Neural cell (in vitro differentiated cells): ENCODE results near the gene PDLIM1. TPM values are rescaled to one million over a fixed set of nuclear protein-coding genes. Genes with fewer than 3 reads are reported as not detected.

Experiments used
- H2AFZ ChIP-seq: fragments of 200-600, 300-800 bp; sonication (generic), shearing (Covaris generic); 2 replicates; pipeline ENCODE4 v1.6.0; 2014; ENCODE audit warnings: low read depth, mild to moderate bottlenecking, antibody characterized with exemption, low read length, moderate library complexity
- H3F3A ChIP-seq: fragments of 200-600 bp; shearing (Covaris generic); 2 replicates; pipeline ENCODE4 v1.6.1; 2016; ENCODE audit warnings: mild to moderate bottlenecking, moderate library complexity, mixed read lengths, antibody characterized with exemption, low read length; ENCODE audit not compliant: insufficient read depth, poor library complexity, severe bottlenecking
- H3K27ac ChIP-seq: fragments of 200-600, 300-800 bp; sonication (generic), shearing (Covaris generic); 2 replicates; pipeline ENCODE4 v1.5.1; 2014; ENCODE audit warnings: mild to moderate bottlenecking, low read length, moderate library complexity
- H3K27me3 ChIP-seq: fragments of 300-800, 200-600 bp; sonication (generic), shearing (Covaris generic); 2 replicates; pipeline ENCODE4 v1.6.0; 2014; ENCODE audit warnings: mild to moderate bottlenecking, low read depth, low read length, moderate library complexity; ENCODE audit not compliant: insufficient read depth
- H3K36me3 ChIP-seq: fragments of 300-800, 200-600 bp; sonication (generic), shearing (Covaris generic); 2 replicates; pipeline ENCODE4 v1.5.1; 2014; ENCODE audit warnings: mild to moderate bottlenecking, antibody characterized with exemption, low read length, moderate library complexity; ENCODE audit not compliant: insufficient read depth
- H3K4me2 ChIP-seq: fragments of 300-800, 200-600 bp; sonication (generic), shearing (Covaris generic); 2 replicates; pipeline ENCODE4 v1.6.0; 2014; ENCODE audit warnings: mild to moderate bottlenecking, low read length
- H3K4me3 ChIP-seq: fragments of 300-800, 200-600 bp; sonication (generic), shearing (Covaris generic); 2 replicates; pipeline ENCODE4 v1.5.1; 2014; ENCODE audit warnings: mild to moderate bottlenecking, low read length, moderate library complexity
- H3K79me2 ChIP-seq: fragments of 200-600 bp; shearing (Covaris generic); replicated peaks from 2 replicates; pipeline ENCODE4 v1.6.0; 2014; ENCODE audit warnings: mild to moderate bottlenecking, low read length, moderate library complexity; ENCODE audit not compliant: insufficient read depth
- H3K9ac ChIP-seq: fragments of 300-800, 200-600 bp; sonication (generic), shearing (Covaris generic); 2 replicates; pipeline ENCODE4 v1.6.1; 2016; ENCODE audit warnings: mild to moderate bottlenecking, low read length, mixed read lengths
- H3K9me2 ChIP-seq: fragments of 200-600 bp; shearing (Covaris generic); 2 replicates; pipeline ENCODE4 v1.6.1; 2016; ENCODE audit warnings: mild to moderate bottlenecking, low read length, mixed read lengths; ENCODE audit not compliant: insufficient read depth
- H3K9me3 ChIP-seq: fragments of 200-600, 300-800 bp; sonication (generic), shearing (Covaris generic); 2 replicates; pipeline ENCODE4 v1.6.1; 2016; ENCODE audit warnings: mild to moderate bottlenecking, mixed run types, low read length, moderate library complexity, mixed read lengths
- H4K20me1 ChIP-seq: fragments of 200-600 bp; shearing (Covaris generic); 2 replicates; pipeline ENCODE4 v1.6.1; 2016; ENCODE audit warnings: mild to moderate bottlenecking, mixed run types; ENCODE audit not compliant: insufficient read depth
- EP300 ChIP-seq: fragments of 450-650 bp; conservative IDR thresholded peaks from 2 replicates; pipeline ENCODE4 v1.6.1; 2014; ENCODE audit warnings: antibody characterized with exemption, mild to moderate bottlenecking, moderate library complexity; ENCODE audit not compliant: poor library complexity, severe bottlenecking
- EZH2 ChIP-seq: fragments of 200-600, 300-800 bp; shearing (Covaris generic), sonication (generic); IDR thresholded peaks from 2 replicates; pipeline ENCODE4 v1.6.1; 2014; ENCODE audit warnings: antibody characterized with exemption, low read length, borderline replicate concordance, mild to moderate bottlenecking; ENCODE audit not compliant: insufficient read depth, poor library complexity, severe bottlenecking
- MXI1 ChIP-seq: fragments of 450-650 bp; conservative IDR thresholded peaks from 2 replicates; pipeline ENCODE4 v1.6.1; 2014; ENCODE audit warnings: antibody characterized with exemption, mild to moderate bottlenecking; ENCODE audit not compliant: poor library complexity, severe bottlenecking
- POLR2AphosphoS5 ChIP-seq: IDR thresholded peaks from 2 replicates; pipeline ENCODE4 v1.6.1; 2012
- RAD21 ChIP-seq: fragments of 450-650 bp; conservative IDR thresholded peaks from 2 replicates; pipeline ENCODE4 v1.6.1; 2014; ENCODE audit warnings: antibody characterized with exemption, mild to moderate bottlenecking, moderate library complexity
- SMC3 ChIP-seq: fragments of 450-650 bp; conservative IDR thresholded peaks from 2 replicates; pipeline ENCODE4 v1.6.1; 2014; ENCODE audit warnings: antibody characterized with exemption, mild to moderate bottlenecking, moderate library complexity; ENCODE audit not compliant: poor library complexity
- TAF1 ChIP-seq: IDR thresholded peaks from 2 replicates; pipeline ENCODE4 v1.6.1; 2012; ENCODE audit warnings: low read depth
- polyA plus RNA-seq: library from polyadenylated mRNA; depleted of rRNA; stranded (reverse); fragments of >200 nt; gene quantifications from 2 replicates; pipeline ENCODE4 v1.2.3, GENCODE V29; 2014
- TF ChIP-seq, protein P1 (sequence below): IDR thresholded peaks from 2 replicates; pipeline ENCODE4 v1.6.1; 2012; ENCODE audit warnings: borderline replicate concordance
- TF ChIP-seq, protein P2 (sequence below): fragments of 450-650 bp; IDR thresholded peaks from 2 replicates; pipeline ENCODE4 v1.5.1; 2014; ENCODE audit warnings: antibody characterized with exemption, mild to moderate bottlenecking, moderate library complexity; ENCODE audit not compliant: poor library complexity, severe bottlenecking

Gene PDLIM1
- polyA plus RNA-seq, 1 donor from 2014 or later, result 1.0 TPM

DNA sequence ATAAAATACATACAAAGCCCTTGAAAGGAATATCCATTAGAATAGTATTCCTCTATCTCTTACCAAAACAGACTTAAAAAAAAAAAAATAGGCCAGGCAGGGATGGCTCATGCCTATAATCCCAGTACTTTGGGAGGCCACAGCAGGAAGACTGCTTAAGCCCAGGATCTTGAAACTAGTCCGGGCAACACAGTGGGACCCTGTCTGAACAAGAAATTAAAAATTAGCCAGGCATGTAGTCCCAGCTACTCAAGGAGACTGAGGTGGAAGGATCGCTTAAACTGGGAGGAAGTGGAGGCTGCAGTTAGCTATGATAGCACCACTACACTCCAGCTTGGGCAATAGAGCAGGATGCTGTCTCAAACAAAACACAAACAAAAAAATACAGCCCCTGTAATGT is 9.6 kb downstream of the PDLIM1 start:
- no peak overlapping the region for H3K9ac ChIP-seq

DNA sequence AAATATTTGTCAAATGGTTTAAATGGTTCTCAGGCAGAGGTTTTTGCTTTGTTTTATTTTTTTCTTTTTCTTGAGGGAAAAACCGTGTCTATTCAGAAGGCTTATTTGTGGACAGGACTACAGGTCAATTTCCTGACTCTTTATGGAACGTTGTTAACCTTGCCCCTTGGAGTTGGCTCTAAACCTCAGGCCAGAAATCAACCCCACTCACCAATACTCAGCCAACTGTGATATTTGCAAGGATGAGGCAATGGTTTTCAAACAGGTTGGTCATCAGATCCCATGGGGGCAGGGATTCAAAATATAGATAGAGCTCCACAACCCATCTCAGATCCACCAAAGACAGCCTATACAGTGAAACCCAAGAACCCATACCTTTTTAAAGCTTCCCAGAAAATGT is 10.2 kb downstream of the PDLIM1 start:
- Histone ChIP-seq H3K27me3 (no peaks in the 10 kb centered on the region), H3K36me3 (no peaks in the 10 kb centered on the region), H3K4me3 (no peak overlapping the region), H3F3A (no peaks in the 10 kb centered on the region), H3K4me2 (no peak overlapping the region), H4K20me1 (no peaks in the 10 kb centered on the region), H3K27ac (no peak overlapping the region), H3K79me2 (no peaks in the 10 kb centered on the region), H3K9ac (no peak overlapping the region), H3K9me2 (no peaks in the 10 kb centered on the region), H2AFZ (no peak overlapping the region), H3K9me3 (no peaks in the 10 kb centered on the region)
- TF ChIP-seq POLR2AphosphoS5, result no peak
- no peak for TF ChIP-seq EZH2
- no peak for TF ChIP-seq RAD21
- TF ChIP-seq, protein P1, sequence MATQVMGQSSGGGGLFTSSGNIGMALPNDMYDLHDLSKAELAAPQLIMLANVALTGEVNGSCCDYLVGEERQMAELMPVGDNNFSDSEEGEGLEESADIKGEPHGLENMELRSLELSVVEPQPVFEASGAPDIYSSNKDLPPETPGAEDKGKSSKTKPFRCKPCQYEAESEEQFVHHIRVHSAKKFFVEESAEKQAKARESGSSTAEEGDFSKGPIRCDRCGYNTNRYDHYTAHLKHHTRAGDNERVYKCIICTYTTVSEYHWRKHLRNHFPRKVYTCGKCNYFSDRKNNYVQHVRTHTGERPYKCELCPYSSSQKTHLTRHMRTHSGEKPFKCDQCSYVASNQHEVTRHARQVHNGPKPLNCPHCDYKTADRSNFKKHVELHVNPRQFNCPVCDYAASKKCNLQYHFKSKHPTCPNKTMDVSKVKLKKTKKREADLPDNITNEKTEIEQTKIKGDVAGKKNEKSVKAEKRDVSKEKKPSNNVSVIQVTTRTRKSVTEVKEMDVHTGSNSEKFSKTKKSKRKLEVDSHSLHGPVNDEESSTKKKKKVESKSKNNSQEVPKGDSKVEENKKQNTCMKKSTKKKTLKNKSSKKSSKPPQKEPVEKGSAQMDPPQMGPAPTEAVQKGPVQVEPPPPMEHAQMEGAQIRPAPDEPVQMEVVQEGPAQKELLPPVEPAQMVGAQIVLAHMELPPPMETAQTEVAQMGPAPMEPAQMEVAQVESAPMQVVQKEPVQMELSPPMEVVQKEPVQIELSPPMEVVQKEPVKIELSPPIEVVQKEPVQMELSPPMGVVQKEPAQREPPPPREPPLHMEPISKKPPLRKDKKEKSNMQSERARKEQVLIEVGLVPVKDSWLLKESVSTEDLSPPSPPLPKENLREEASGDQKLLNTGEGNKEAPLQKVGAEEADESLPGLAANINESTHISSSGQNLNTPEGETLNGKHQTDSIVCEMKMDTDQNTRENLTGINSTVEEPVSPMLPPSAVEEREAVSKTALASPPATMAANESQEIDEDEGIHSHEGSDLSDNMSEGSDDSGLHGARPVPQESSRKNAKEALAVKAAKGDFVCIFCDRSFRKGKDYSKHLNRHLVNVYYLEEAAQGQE, result no peak
- TF ChIP-seq EP300, result no peak
- TF ChIP-seq SMC3, result no peak
- no peak for TF ChIP-seq TAF1
- TF ChIP-seq, protein P2, sequence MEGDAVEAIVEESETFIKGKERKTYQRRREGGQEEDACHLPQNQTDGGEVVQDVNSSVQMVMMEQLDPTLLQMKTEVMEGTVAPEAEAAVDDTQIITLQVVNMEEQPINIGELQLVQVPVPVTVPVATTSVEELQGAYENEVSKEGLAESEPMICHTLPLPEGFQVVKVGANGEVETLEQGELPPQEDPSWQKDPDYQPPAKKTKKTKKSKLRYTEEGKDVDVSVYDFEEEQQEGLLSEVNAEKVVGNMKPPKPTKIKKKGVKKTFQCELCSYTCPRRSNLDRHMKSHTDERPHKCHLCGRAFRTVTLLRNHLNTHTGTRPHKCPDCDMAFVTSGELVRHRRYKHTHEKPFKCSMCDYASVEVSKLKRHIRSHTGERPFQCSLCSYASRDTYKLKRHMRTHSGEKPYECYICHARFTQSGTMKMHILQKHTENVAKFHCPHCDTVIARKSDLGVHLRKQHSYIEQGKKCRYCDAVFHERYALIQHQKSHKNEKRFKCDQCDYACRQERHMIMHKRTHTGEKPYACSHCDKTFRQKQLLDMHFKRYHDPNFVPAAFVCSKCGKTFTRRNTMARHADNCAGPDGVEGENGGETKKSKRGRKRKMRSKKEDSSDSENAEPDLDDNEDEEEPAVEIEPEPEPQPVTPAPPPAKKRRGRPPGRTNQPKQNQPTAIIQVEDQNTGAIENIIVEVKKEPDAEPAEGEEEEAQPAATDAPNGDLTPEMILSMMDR, result no peak
- no peak for TF ChIP-seq MXI1

More for the DNA sequence above, 9.6 kb downstream of the PDLIM1 start:
- TF ChIP-seq, protein P2, result no peak
- TF ChIP-seq EP300 (no peak), TAF1 (no peak), MXI1 (no peak)
- Histone ChIP-seq H3F3A (no peaks in the 10 kb centered on the region), H4K20me1 (no peaks in the 10 kb centered on the region), H2AFZ (no peak overlapping the region), H3K4me2 (no peak overlapping the region), H3K9me2 (no peaks in the 10 kb centered on the region), H3K27me3 (no peaks in the 10 kb centered on the region), H3K4me3 (no peak overlapping the region), H3K9me3 (no peaks in the 10 kb centered on the region), H3K36me3 (no peaks in the 10 kb centered on the region), H3K79me2 (no peaks in the 10 kb centered on the region), H3K27ac (no peak overlapping the region)
